Stimulated activated CD4-positive, alpha-beta T cell treated with anti-CD3 and anti-CD28 coated beads, TNF-alpha, amount 100 ng/mL, for 4 hours (primary cell): ENCODE results near the gene BARX2.

ENCODE experiments used
- DNase-seq, 3 experiments: peaks; one replicate each; pipeline ENCODE4 v3.0.0-alpha.2; 2020; ENCODE audit warnings: low read depth in 3 of 3

The BARX2 gene

GRCh38 chr11:129402206-129403171 is 26.8 kb downstream of the BARX2 start:
- no peak for DNase-seq

- DNase-seq, result no peak
Observed at GRCh38 chr11:129404731-129405130, 29.1 kb downstream of the BARX2 start.

- no peak for DNase-seq
Observed at GRCh38 chr11:129408865-129409444, 33.3 kb downstream of the BARX2 start.

GRCh38 chr11:129410395-129410960 is 34.8 kb downstream of the BARX2 start:
- no peak for DNase-seq

- DNase-seq, result no peak
Observed at GRCh38 chr11:129412494-129412893, 36.8 kb downstream of the BARX2 start.

GRCh38 chr11:129414144-129414872 is 38.7 kb downstream of the BARX2 start:
- no peak for DNase-seq

GRCh38 chr11:129416080-129416820 is 40.6 kb downstream of the BARX2 start:
- DNase-seq, result no peak

GRCh38 chr11:129417458-129417857 is 41.8 kb downstream of the BARX2 start:
- no peak for DNase-seq

GRCh38 chr11:129418039-129418438 is 42.4 kb downstream of the BARX2 start:
- no peak for DNase-seq

GRCh38 chr11:129419386-129419785 is 43.7 kb downstream of the BARX2 start:
- no peak for DNase-seq

- DNase-seq, result no peak
Observed at GRCh38 chr11:129423426-129423825, 47.8 kb downstream of the BARX2 start.

GRCh38 chr11:129425214-129425613 is 49.6 kb downstream of the BARX2 start:
- no peak for DNase-seq

- no peak for DNase-seq
Observed at GRCh38 chr11:129426038-129426437, 50.4 kb downstream of the BARX2 start.

- DNase-seq, result no peak
Observed at GRCh38 chr11:129426776-129427175, 51.1 kb downstream of the BARX2 start.

GRCh38 chr11:129427376-129427775 is 51.7 kb downstream of the BARX2 start:
- no peak for DNase-seq

- DNase-seq, result no peak
Observed at GRCh38 chr11:129427816-129428406, 52.3 kb downstream of the BARX2 start.

GRCh38 chr11:129428557-129428956 is 52.9 kb downstream of the BARX2 start:
- DNase-seq, result no peak

GRCh38 chr11:129434641-129435498 is 59.2 kb downstream of the BARX2 start:
- no peak for DNase-seq

GRCh38 chr11:129435499-129436245 is 60.0 kb downstream of the BARX2 start:
- no peak for DNase-seq
